Thymus (tissue), 11 donors: Measurements from ENCODE around the gene HOXD1. TPM values are rescaled to one million over a fixed set of nuclear protein-coding genes. Genes with fewer than 3 reads are reported as not detected.

Source experiments
- DNase-seq, 9 donors: peaks; one replicate each; pipeline ENCODE4 v3.0.0-alpha.2; 2013; ENCODE audit warnings: low spot score in 9 of 9, low read depth in 6 of 9, missing footprints in 1 of 9
- H3K27ac ChIP-seq, 2 donors: one replicate each; pipeline ENCODE4 v1.5.1; 2013; ENCODE audit warnings: control low read depth in 1 of 2, low read depth in 1 of 2, low read length in 1 of 2, mild to moderate bottlenecking in 1 of 2, moderate library complexity in 1 of 2
- H3K27me3 ChIP-seq, 2 donors: one replicate each; pipeline ENCODE4 v1.5.1; 2013; ENCODE audit warnings: low read length in 1 of 2; ENCODE audit not compliant: control insufficient read depth in 2 of 2, insufficient read depth in 1 of 2
- H3K36me3 ChIP-seq, 2 donors: one replicate each; pipeline ENCODE4 v1.5.1; 2013; ENCODE audit warnings: low read length in 1 of 2, mild to moderate bottlenecking in 1 of 2, moderate library complexity in 1 of 2; ENCODE audit not compliant: control insufficient read depth in 2 of 2, insufficient read depth in 2 of 2
- H3K4me1 ChIP-seq, 2 donors: one replicate each; pipeline ENCODE4 v1.5.1; 2013; ENCODE audit warnings: low read length in 2 of 2; ENCODE audit not compliant: control insufficient read depth in 2 of 2, insufficient read depth in 2 of 2
- H3K4me3 ChIP-seq, 2 donors: one replicate each; pipeline ENCODE4 v1.5.1; 2013; ENCODE audit warnings: low read length in 2 of 2, control low read depth in 1 of 2, mild to moderate bottlenecking in 1 of 2
- H3K9me3 ChIP-seq, 2 donors: one replicate each; pipeline ENCODE4 v1.5.1; 2013; ENCODE audit warnings: low read length in 1 of 2, mild to moderate bottlenecking in 1 of 2; ENCODE audit not compliant: control insufficient read depth in 2 of 2, insufficient read depth in 1 of 2
- WGBS: extraction: QIAGEN DNeasy Blood & Tissue Kit; methylation state at CpG from one replicate; pipeline ENCODE4 v1.1.7; 2013; 5-methylcytosine and 5-hydroxymethylcytosine counted together
- polyA plus RNA-seq: library from polyadenylated mRNA; stranded (reverse); fragments of 200-250 nt; gene quantifications from one replicate; pipeline ENCODE4 v1.2.3, GENCODE V29; 2013
- total RNA-seq: library from RNA; stranded (reverse); fragments of 120-200 nt; gene quantifications from one replicate; pipeline ENCODE4 v1.2.4, GENCODE V29; 2013
- donor health status: healthy.

The HOXD1 gene
- total and polyA plus RNA-seq, 2 donors, result 0.09 to 0.52 TPM

GRCh38 chr2:176177580-176178037, 10.9 kb upstream of the HOXD1 start:
- Histone ChIP-seq H3K9me3 (peaks cover 0 to 2% of the 10 kb centered on the region in 2 donors), H3K4me1 (peaks cover 0 to 19% of the 10 kb centered on the region in 2 donors), H3K36me3 (no peaks in the 10 kb centered on the region), H3K27ac (no peak overlapping the region), H3K27me3 (peaks cover 74 to 98% of the 10 kb centered on the region in 2 donors), H3K4me3 (peak overlapping the region in 1 of 2 donors; percentile 24)
- no peak for DNase-seq
- 3% methylated on average over 12 of the region's 12 CpGs for WGBS

- Histone ChIP-seq H3K4me1 (peaks cover 0 to 19% of the 10 kb centered on the region in 2 donors), H3K4me3 (peak overlapping the region in 1 of 2 donors; percentile 24), H3K27me3 (peaks cover 73 to 98% of the 10 kb centered on the region in 2 donors), H3K9me3 (peaks cover 0 to 2% of the 10 kb centered on the region in 2 donors), H3K36me3 (no peaks in the 10 kb centered on the region), H3K27ac (no peak overlapping the region)
- 2% methylated on average over 68 of the region's 68 CpGs for WGBS
- DNase-seq, result no peak
These were observed 10.3 kb upstream of the HOXD1 start for GRCh38 chr2:176178038-176178756.

GRCh38 chr2:176178757-176179295, 9.6 kb upstream of the HOXD1 start:
- 9% methylated on average over 7 of the region's 7 CpGs for WGBS
- Histone ChIP-seq H3K4me1 (peaks cover 0 to 19% of the 10 kb centered on the region in 2 donors), H3K36me3 (no peaks in the 10 kb centered on the region), H3K27ac (no peak overlapping the region), H3K9me3 (peaks cover 0 to 2% of the 10 kb centered on the region in 2 donors), H3K4me3 (no peak overlapping the region), H3K27me3 (peaks cover 71 to 98% of the 10 kb centered on the region in 2 donors)
- no peak for DNase-seq

GRCh38 chr2:176181551-176181950, 6.9 kb upstream of the HOXD1 start:
- peaks cover 0 to 11% of the 10 kb centered on the region in 2 donors for H3K4me1 ChIP-seq
- no peaks in the 10 kb centered on the region for H3K36me3 ChIP-seq
- H3K27me3 ChIP-seq, result peaks cover 51 to 97% of the 10 kb centered on the region in 2 donors
- no peak overlapping the region for H3K4me3 ChIP-seq
- peaks cover 0 to 2% of the 10 kb centered on the region in 2 donors for H3K9me3 ChIP-seq
- no peak for DNase-seq
- WGBS, result 60% methylated on average over 3 of the region's 3 CpGs
- H3K27ac ChIP-seq, result no peak overlapping the region

- peaks cover 0 to 11% of the 10 kb centered on the region in 2 donors for H3K4me1 ChIP-seq
- H3K36me3 ChIP-seq, result no peaks in the 10 kb centered on the region
- H3K27ac ChIP-seq, result no peak overlapping the region
- no peak overlapping the region for H3K4me3 ChIP-seq
- H3K9me3 ChIP-seq, result peaks cover 2 to 3% of the 10 kb centered on the region in 2 donors
- H3K27me3 ChIP-seq, result peaks cover 48 to 97% of the 10 kb centered on the region in 2 donors
- 83% methylated on average over 3 of the region's 3 CpGs for WGBS
- no peak for DNase-seq
These were observed 5.8 kb upstream of the HOXD1 start for GRCh38 chr2:176182671-176183070.

- 72% methylated on average over 2 of the region's 2 CpGs for WGBS
- H3K27ac ChIP-seq, result no peak overlapping the region
- no peak for DNase-seq
- H3K36me3 ChIP-seq, result no peaks in the 10 kb centered on the region
- H3K4me1 ChIP-seq, result peaks cover 0 to 15% of the 10 kb centered on the region in 2 donors
- peaks cover 0 to 4% of the 10 kb centered on the region in 2 donors for H3K9me3 ChIP-seq
- no peak overlapping the region for H3K4me3 ChIP-seq
- H3K27me3 ChIP-seq, result peaks cover 49 to 97% of the 10 kb centered on the region in 2 donors
These were observed 3.7 kb upstream of the HOXD1 start for GRCh38 chr2:176184749-176185148.

GRCh38 chr2:176186024-176186423, 2.4 kb upstream of the HOXD1 start:
- Histone ChIP-seq H3K27ac (no peak overlapping the region), H3K4me1 (peaks cover 0 to 16% of the 10 kb centered on the region in 2 donors), H3K36me3 (no peaks in the 10 kb centered on the region), H3K27me3 (peaks cover 53 to 98% of the 10 kb centered on the region in 2 donors), H3K4me3 (no peak overlapping the region), H3K9me3 (peaks cover 0 to 7% of the 10 kb centered on the region in 2 donors)
- WGBS, result 87% methylated on average over 2 of the region's 2 CpGs
- DNase-seq, result no peak

- Histone ChIP-seq H3K9me3 (peaks cover 0 to 7% of the 10 kb centered on the region in 2 donors), H3K4me1 (peaks cover 0 to 16% of the 10 kb centered on the region in 2 donors), H3K4me3 (peak overlapping the region; percentile 4 to 38), H3K27ac (no peak overlapping the region), H3K36me3 (no peaks in the 10 kb centered on the region), H3K27me3 (peaks cover 60 to 99% of the 10 kb centered on the region in 2 donors)
- DNase-seq, result no peak
- WGBS, result 6% methylated on average over 13 of the region's 13 CpGs
These were observed 1.1 kb upstream of the HOXD1 start for GRCh38 chr2:176187200-176187898.
